RKO (cell line): ENCODE measurements around the gene THADA.
A peak's percentile ranks its signal among the peaks of the same experiment; 100 is the strongest.
"Not testable (repeated sequence)": the region's sequence is repeated elsewhere in the genome, so short reads cannot be mapped to it uniquely, and the experiment has no call there.

ENCODE experiments used
- DNase-seq: peaks from one replicate; pipeline ENCODE4 v3.0.0-alpha.2; 2016; ENCODE audit warnings: low spot score

Gene THADA

GRCh38 chr2:43595603-43596412 lies at the start of gene THADA:
Gene THADA, minus strand, starts transcription at chr2:43596038. Its CDS starts 3,646 bp downstream, at chr2:43592392.
- peak; percentile 99 for DNase-seq

- no peak for DNase-seq
These were observed 47.8 kb upstream of the THADA start for GRCh38 chr2:43643680-43644079.

- no peak for DNase-seq
These were observed 46.5 kb upstream of the THADA start for GRCh38 chr2:43642363-43642762.

GRCh38 chr2:43637030-43637803 lies 41.4 kb upstream of the THADA start, which contains the start of gene PLEKHH2:
Gene PLEKHH2, plus strand, starts transcription at chr2:43637260. Its CDS starts 7,414 bp downstream, at chr2:43644674.
- DNase-seq, result no peak

GRCh38 chr2:43636621-43637020 lies 40.8 kb upstream of the THADA start:
- no peak for DNase-seq

- DNase-seq, result not testable (repeated sequence)
These were observed 40.3 kb upstream of the THADA start for GRCh38 chr2:43636153-43636552.

- DNase-seq, result peak; percentile 12
These were observed 38.9 kb upstream of the THADA start for GRCh38 chr2:43634604-43635306.

GRCh38 chr2:43631618-43632317 lies 35.9 kb upstream of the THADA start:
- no peak for DNase-seq

- DNase-seq, result no peak
These were observed 27.2 kb upstream of the THADA start for GRCh38 chr2:43622931-43623451.

- no peak for DNase-seq
These were observed 23.7 kb upstream of the THADA start for GRCh38 chr2:43619511-43619910.

GRCh38 chr2:43616967-43617680 lies 21.3 kb upstream of the THADA start:
- DNase-seq, result no peak

- DNase-seq, result no peak
These were observed 17.1 kb upstream of the THADA start for GRCh38 chr2:43612944-43613343.

GRCh38 chr2:43611987-43612894 lies 16.4 kb upstream of the THADA start:
- peak; percentile 76 for DNase-seq

GRCh38 chr2:43610361-43610760 lies 14.5 kb upstream of the THADA start:
- DNase-seq, result no peak

- DNase-seq, result peak; percentile 66
These were observed 13.6 kb upstream of the THADA start for GRCh38 chr2:43609290-43609918.

- DNase-seq, result no peak
These were observed 10.0 kb upstream of the THADA start for GRCh38 chr2:43605851-43606250.

- peak; percentile 84 for DNase-seq
These were observed 9.3 kb upstream of the THADA start for GRCh38 chr2:43605079-43605655.

GRCh38 chr2:43604674-43605073 lies 8.8 kb upstream of the THADA start:
- DNase-seq, result no peak

GRCh38 chr2:43600596-43600995 lies 4.8 kb upstream of the THADA start:
- DNase-seq, result not testable (repeated sequence)
